GM15510 (cell line): ENCODE data around the gene CCDC197.

Experiments used
- POLR2A ChIP-seq: IDR thresholded peaks from 3 replicates; pipeline ENCODE4 v1.6.1; 2011; ENCODE audit warnings: borderline replicate concordance; ENCODE audit not compliant: insufficient read length; ENCODE audit errors: extremely low read depth

CCDC197 gene

DNA sequence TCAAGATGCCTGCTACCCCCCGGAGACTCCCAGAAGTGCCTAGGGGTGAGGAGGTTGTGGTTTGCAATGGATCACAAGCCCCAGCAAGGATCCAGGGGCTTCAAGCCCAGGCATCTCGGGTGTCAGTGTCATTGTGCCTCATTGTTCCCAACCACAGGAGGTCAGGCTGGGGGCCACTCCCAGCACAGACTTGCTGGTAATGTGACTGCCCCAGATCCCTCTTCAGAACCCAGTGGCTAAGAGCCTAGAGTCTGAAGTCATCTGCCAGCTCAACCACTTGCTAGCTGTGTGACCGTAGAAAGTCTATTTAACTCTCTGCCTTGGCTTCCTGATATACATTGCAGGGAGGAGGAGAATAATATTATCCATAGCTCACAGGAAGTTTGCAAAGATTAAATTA is 13.0 kb upstream of the CCDC197 start:
- no peak for TF ChIP-seq POLR2A

DNA sequence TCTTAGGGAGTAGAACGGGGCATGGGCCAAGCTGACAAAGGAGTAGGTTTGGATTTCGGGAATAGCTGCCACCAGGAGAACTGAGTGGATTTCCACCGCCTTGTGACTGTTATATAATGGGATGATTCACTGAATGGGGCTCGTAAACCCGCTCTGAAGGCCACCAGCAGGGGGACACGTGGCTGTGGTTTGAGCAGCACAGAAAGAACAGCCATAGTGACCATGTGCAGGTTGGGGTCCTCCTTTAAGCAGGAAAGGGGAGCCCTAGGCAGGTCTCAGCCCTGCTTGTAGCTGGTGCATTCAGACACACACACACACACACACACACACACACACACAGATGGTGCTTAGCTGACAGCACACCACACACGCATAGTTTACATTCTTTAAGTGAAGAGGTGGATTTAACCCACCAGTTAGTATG is 12.1 kb upstream of the CCDC197 start:
- no peak for TF ChIP-seq POLR2A

DNA sequence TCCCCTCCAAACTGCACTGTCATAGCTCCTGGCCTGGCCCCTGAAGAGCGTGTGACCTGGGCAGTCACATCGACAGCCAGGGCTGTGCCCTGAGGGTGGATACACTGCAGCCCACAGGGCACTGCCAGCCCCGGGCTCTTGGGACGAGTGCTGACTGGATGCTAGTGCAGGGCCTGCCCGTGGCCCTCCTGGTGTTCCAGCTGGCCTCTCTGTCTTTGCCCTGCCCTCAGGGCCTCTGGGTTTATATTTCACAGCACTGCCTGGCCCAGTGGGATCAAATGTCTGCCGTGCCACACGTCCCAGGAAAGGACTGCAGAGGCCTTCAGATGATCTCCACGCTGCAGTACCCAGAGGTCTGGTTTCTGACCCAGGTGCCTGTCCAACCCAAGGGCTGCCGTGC is 10.1 kb upstream of the CCDC197 start:
- no peak for TF ChIP-seq POLR2A

DNA sequence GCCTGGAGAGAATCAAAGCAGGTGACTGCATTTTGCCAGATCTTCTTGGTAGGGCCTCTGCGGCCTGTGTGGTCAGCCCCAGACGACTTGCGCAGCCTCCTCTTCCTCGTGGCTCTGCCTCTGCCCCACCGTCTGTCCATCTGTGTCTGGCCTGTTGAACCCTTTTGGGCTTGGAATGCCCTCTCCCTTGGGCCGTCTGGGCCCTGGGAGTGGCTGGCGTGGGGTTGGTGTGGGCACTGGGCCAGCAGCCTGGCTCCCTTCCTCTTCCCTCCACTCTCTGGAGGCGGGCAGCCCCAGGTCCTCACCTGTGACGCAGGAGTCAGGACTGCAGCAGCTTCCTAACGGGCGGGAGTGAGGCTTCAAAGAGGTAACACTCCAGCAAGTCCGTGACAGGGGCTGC is 9.7 kb upstream of the CCDC197 start:
- no peak for TF ChIP-seq POLR2A

DNA sequence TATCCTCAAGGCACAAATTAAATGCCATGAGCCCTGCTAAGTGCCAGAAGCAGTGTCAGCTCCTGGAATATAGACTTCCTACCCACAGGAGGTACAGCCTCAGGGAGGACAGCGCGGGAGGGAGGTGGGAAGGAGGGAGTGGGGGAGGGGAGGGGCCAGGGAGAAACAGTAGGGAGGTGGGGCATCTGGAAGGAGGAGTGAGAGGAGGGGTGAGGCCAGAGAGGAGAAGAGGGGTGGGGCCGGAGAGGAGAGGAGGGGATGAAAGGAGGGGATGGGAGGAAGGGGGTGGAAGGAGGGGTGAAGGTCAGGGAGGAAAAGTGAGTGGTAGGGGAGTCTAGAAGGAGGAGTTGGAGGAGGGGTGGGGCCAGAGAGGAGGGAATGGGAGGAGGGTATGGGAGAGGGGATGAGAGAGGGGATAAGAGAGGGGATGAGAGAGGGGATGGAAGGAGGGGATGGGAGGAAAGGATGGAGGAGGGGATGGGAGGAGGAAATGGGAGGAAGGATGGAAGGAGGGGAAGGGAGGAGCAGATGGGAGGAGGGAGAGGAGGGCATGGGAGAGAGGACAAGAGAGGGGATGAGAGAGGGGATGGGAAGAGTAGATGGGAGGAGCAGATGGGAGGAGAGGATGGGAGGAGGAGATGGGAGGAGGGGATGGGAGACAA is 9.2 kb upstream of the CCDC197 start:
- no peak for TF ChIP-seq POLR2A

DNA sequence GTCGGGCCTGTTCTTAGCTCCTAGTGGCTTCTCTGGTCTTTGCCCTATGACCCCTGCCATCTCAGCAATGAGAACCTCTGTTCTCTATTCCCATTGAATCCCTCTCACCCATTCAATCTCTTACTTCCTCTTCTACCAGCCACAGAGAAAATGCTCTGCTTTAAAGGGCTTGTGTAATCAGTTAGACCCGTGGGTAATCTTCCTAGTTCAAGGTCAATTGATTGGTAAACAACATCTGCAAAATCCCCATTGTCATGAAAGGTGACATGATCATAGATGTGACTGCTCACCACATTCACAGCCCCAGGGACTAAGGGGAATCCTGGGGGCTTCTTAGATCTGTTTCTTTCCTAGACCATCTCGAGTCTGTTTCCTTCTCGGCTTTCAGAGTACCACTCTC is 7.2 kb upstream of the CCDC197 start:
- TF ChIP-seq POLR2A, result no peak

DNA sequence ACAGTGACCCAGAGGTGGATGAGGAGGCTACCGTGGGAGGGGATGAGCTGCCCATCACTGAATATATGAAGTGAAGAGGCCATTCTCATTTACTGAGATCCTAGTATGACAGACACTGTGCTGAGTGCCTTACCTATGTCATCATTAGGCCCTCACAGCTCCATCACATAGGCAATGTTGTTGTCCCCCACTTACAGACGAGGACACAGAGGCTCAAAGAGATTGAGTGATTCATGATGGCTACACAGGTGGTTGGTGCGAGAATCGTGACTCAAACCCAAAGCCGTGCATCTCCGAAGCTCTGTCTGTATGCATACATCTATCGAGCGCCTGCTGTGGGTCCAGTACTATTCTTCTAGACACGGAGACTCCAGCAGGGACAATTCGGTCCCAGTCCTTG is 5.9 kb upstream of the CCDC197 start:
- no peak for TF ChIP-seq POLR2A

DNA sequence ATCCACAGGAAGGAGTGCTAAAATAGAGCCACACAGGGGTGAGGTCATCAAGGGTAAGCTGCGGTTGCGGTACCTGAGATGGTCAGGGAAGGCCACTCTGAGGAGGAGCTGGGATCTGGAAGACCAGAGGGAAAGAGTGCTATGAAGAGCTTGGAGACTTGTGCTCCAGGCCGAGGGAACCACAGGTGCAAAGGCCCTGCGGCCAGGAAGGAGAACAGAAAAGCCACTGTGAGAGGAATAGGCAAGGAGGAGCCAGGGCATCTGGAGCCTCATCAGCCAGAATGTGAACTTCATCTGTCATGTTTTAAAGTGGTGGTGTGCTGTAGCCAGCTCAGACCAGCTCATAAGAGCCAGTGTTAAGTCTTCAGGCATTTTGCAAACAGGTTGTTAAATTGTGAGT is 5.5 kb upstream of the CCDC197 start:
- TF ChIP-seq POLR2A, result no peak

DNA sequence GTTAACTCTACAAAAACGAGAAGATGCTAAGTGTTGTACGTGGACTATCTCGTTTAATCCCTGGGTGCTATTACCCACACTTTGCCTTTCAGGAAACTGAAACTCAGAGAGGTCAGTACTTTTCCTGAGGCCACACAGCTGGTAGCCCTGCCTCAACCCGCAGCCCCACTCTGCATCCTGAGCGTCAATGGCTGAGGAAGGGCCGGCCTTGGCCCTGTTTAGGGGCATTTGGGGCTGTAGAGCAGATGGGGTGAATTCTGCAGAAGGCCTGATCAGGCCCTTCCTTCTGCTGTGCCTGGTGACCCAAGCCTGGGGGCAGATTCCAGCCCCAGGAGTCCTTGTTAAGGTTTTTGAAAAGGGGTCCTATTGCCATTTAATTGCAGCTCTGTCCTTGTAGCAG is 3.7 kb upstream of the CCDC197 start:
- TF ChIP-seq POLR2A, result no peak

DNA sequence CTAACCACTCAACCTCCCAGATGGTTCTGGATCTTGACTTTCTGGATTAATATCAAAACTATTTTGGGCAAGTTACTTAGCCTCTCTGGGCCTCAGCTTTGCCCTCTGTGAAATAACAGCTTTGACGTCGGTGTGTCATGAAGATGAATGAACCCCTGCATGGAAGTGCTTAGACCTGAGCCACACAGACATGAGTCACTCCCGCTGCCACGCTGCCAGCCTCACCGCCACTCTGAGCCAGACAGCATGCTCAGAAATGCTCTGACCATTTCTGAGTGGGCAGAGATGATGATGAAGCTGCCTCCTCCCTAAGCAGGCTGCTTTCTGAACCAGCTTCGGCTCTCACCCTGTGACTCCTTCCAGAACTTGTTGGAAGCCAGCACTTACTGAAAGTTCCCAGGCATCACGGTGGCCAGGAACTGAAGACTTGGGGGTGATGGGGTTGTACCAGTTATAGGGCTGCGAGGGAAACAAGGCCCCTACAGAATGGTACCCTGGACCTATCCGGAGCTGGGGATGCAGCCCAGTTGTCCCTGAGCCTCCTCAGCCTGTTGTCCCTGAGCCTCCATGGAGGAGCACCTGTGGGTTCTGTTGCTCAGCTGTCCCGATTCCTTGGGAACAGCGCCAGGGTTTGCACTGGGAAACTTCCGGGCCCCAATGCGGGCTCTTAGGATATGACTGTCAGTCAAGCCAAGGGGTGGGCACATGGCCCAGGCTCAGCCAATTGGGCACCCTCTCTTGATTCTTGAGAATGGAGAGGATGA is 2.0 kb upstream of the CCDC197 start:
- TF ChIP-seq POLR2A, result no peak

DNA sequence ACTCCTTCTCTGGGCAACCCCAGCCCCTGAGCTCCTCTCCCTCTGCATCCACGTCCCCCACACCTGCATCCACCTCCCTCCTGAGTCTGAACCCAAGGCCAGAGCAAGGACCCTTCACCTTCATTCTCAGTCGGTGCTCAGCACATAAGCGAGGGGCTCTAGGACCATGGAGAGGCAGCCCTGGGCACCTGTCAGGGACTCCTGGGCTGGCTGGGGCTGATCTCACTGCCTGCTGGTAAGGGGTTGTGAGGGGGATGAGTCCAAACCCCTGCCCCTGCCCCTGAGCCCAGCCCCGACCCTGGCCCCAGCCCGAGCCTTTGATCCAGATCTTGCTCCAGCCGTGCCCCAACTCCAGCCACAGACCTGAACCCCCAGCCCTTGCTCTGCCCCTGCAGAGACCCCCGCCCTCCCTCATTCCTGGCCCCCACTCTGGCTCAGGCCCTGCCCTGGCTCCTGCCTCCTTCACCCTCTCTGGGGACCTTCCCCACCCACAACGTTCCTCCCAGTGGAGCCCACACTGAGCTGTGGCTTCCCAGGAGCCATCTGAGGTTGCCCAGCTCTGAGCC is 888 bp upstream of the CCDC197 start:
- TF ChIP-seq POLR2A, result no peak

DNA sequence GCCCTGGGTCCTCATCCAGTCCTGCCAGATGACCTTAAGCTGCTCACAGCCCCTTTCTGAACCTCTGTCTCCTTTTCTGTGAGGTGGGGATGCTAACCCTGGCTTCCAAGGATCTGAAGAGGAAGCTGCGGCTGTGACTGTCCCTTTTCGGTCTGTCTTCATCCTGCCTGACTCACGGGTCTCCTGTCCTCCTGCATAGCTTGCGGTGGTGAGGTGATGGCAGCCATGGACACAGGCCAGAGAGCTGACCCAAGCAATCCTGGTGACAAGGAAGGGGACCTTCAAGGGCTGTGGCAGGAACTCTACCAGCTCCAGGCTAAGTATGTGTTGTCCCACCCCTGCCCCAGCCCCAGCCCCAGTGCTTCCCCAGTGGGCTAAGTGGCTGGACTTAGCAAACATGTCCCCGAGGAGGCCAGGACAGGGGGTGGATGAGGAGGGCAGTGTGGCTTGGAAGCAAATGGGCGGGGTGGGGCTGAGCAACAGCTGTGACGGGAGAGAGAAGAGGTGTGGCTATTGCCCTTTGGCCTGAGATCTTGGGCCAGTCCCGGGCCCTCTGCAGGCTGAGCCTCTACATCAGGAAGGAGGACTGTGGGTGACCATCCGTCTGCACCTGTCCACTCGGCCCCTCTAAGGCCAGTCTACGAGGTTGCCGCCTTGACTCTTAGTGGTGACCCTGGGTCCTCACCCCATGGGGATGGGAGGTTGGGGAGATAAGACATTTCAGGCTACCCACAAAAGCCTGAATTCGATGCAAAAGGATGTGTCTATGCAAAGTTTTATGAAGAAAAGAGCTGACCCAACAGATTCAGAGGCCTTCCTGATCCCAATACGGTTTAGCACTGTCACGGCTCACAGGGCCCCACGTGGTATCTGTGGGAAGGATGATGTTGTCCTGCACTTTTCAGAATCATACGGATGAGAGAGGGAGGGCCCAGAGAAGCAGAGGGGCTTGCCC is 1.1 kb downstream of the CCDC197 start:
- no peak for TF ChIP-seq POLR2A

DNA sequence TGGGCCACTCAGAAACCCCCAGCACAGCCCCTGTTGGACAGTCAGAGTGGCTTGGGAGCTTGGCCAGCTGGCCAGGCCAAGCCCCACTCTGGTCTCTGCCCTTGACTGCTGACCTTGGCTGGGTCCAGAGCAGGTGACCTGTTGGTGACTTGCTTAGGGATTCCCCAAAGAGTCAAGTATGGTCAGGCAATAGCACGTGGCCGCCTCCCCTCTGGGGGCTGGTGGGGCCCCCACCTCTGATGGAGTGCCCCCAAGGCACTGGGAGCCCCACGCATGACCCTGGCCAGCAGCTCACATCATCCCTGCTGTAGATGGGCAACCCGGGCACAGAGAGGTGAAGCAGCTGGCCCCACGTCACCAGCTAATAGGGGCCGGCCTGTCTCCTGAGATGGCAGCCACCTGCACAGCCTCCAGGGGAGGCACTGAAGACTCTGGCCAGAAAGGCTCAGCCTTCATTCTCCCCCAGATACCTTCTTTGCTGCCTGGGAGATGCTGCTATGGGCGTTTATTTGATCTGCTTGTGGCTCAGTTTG is 1.8 kb downstream of the CCDC197 start:
- TF ChIP-seq POLR2A, result no peak

DNA sequence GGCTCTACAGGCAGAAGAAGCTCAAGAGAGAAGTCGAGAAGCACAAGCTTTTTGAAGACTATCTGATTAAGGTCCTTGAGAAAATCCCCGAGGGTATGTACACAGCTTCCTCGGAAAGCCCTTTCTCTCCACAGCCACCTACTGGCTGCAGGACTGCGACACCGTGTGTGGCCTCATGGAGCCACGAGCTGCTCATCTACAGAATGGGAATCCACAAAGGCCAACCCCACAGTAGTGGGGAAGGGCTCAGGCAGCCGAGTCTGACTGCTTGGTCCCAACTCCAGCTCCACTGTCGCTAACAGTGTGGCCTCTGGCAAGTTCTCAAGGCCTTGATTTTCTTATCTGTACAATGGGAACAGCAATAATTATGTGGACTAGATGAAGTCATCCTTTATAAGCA is 2.5 kb downstream of the CCDC197 start:
- TF ChIP-seq POLR2A, result no peak

DNA sequence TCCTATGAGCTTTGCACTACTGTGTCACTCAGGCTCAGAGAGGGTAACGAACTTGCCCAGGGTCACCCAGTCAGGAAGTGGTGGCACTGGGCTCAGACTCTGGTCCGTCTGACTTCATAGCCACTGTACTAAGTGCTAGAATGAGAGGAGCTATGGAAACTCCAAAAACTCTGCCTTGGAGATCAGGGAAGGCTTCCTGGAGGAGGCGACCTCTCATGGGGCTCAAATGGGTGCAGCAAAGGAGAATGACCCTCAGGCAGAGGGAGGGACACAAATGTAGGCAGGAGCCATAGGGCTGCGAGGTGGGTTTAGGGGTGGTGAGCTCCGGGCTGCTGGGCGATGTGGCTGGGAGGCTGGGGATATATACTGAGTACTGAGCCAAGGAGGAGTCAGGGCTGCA is 3.2 kb downstream of the CCDC197 start:
- TF ChIP-seq POLR2A, result no peak
